HepG2 (cell line): ENCODE data around the gene CHST3. TPM values are rescaled to one million over a fixed set of nuclear protein-coding genes. Genes with fewer than 3 reads are reported as not detected.

Source experiments
- ATAC-seq: fragments of 200-7000 bp; cut with Tn5 transposase; 3 replicates; pipeline ENCODE4 v1.9.1; 2020; ENCODE audit warnings: mild to moderate bottlenecking, moderate library complexity
- BruUV-seq: library from RNA; stranded (reverse); fragments of 400-500 nt; replicated peaks from 2 replicates; lab custom pipeline; 2021; lab: Mats Ljungman, UMichigan
- CTCF ChIA-PET: fragments of 300-600 bp; formaldehyde crosslinking; extraction: SDS; loops from one replicate; lab custom pipeline; 2021; ENCODE audit warnings: low total read pairs, inconsistent platforms, low intra/inter-chr PET ratio; lab: Yijun Ruan, JAX
- POLR2A ChIA-PET: fragments of 350-600 bp; sonication (Branson Sonifier 250); formaldehyde crosslinking; loops from one replicate; lab custom pipeline; 2020; ENCODE audit warnings: antibody characterized with exemption, inconsistent platforms; lab: Yijun Ruan, JAX
- DNase-seq: peaks from one replicate; pipeline ENCODE4 v3.0.0-alpha.2; 2015; ENCODE audit warnings: low spot score
- FAIRE-seq: peaks from 3 replicates; lab custom pipeline; 2011; peaks lifted over from hg19 to GRCh38; lab: Jason Lieb, UNC
- H2AFZ ChIP-seq: one replicate; pipeline ENCODE4 v1.6.1; 2011; ENCODE audit warnings: low read length, inconsistent platforms
- H3K27ac ChIP-seq: fragments of 300-600 bp; 3 replicates; pipeline ENCODE4 v1.8.0; 2011; ENCODE audit warnings: mixed run types, mild to moderate bottlenecking, mixed read lengths, low read length, inconsistent platforms; ENCODE audit not compliant: insufficient read depth; ENCODE audit errors: extremely low read length
- H3K27me3 ChIP-seq, 2 experiments: fragments of 200-600 bp in 1 of 2; 2 replicates in 1 of 2; 3 replicates in 1 of 2; pipeline versions ENCODE4 v1.6.0 to v1.8.0; 2011; ENCODE audit warnings: low read length in 2 of 2, mild to moderate bottlenecking in 2 of 2, moderate library complexity in 2 of 2, inconsistent platforms in 1 of 2; ENCODE audit not compliant: insufficient read depth in 2 of 2, control insufficient read depth in 1 of 2
- H3K36me3 ChIP-seq, 2 experiments: fragments of 200-600 bp in 1 of 2; replicated peaks in 1 of 2; 2 replicates in 1 of 2; 3 replicates in 1 of 2; pipeline versions ENCODE4 v1.5.1 to v1.8.0; 2011; ENCODE audit warnings: low read length in 2 of 2, inconsistent platforms in 1 of 2; ENCODE audit not compliant: insufficient read depth in 2 of 2, control insufficient read depth in 1 of 2
- H3K4me1 ChIP-seq: 2 replicates; pipeline ENCODE4 v1.5.1; 2012; ENCODE audit warnings: low read length, inconsistent platforms; ENCODE audit not compliant: insufficient read depth
- H3K4me2 ChIP-seq: 2 replicates; pipeline ENCODE4 v1.6.0; 2011; ENCODE audit warnings: low read depth, low read length, inconsistent platforms
- H3K4me3 ChIP-seq, 3 experiments: fragments of 200-600 bp in 1 of 3; sonication (generic), shearing (Covaris generic) in 1 of 3; replicated peaks in 1 of 3; 2 replicates each; pipeline ENCODE4 v1.5.1; 2011 to 2016; ENCODE audit warnings: low read length in 3 of 3, inconsistent platforms in 2 of 3, low read depth in 2 of 3, mild to moderate bottlenecking in 2 of 3, control low read depth in 1 of 3, mixed read lengths in 1 of 3; ENCODE audit not compliant: insufficient read depth in 1 of 3
- H3K79me2 ChIP-seq: one replicate; pipeline ENCODE4 v1.6.1; 2011; ENCODE audit warnings: low read length, inconsistent platforms; ENCODE audit not compliant: insufficient read depth
- H3K9ac ChIP-seq: 2 replicates; pipeline ENCODE4 v1.6.0; 2011; ENCODE audit warnings: mild to moderate bottlenecking, low read depth, low read length, inconsistent platforms; ENCODE audit not compliant: insufficient read depth
- H3K9me3 ChIP-seq: 2 replicates; pipeline ENCODE4 v1.5.1; 2012; ENCODE audit warnings: mild to moderate bottlenecking, low read length
- H4K20me1 ChIP-seq: 2 replicates; pipeline ENCODE4 v1.6.0; 2011; ENCODE audit warnings: inconsistent platforms, mild to moderate bottlenecking, low read length, moderate library complexity; ENCODE audit not compliant: insufficient read depth
- KMT2B ChIP-seq: IDR thresholded peaks from 2 replicates; pipeline ENCODE4 v1.6.1; 2016; ENCODE audit warnings: missing genetic modification reagents, missing compliant biosample characterization
- PCBP1 ChIP-seq: fragments of 200-400 bp; formaldehyde crosslinking; IDR thresholded peaks from 2 replicates; pipeline ENCODE4 v1.6.1; 2017; ENCODE audit warnings: mild to moderate bottlenecking, low read depth, low read length, borderline replicate concordance
- RBFOX2 ChIP-seq: fragments of 200-400 bp; formaldehyde crosslinking; IDR thresholded peaks from 2 replicates; pipeline ENCODE4 v1.6.1; 2017; ENCODE audit warnings: low read depth, mild to moderate bottlenecking, low read length
- SPEN ChIP-seq: sonication (generic); formaldehyde crosslinking; IDR thresholded peaks from 2 replicates; pipeline ENCODE4 v1.5.1; 2020; ENCODE audit warnings: low read depth, mild to moderate bottlenecking, missing genetic modification reagents
- ZNF292 ChIP-seq: sonication (generic); formaldehyde crosslinking; IDR thresholded peaks from 2 replicates; pipeline ENCODE4 v1.8.1; 2022; ENCODE audit warnings: mild to moderate bottlenecking, low read depth, missing genetic modification reagents, borderline replicate concordance
- ZNF83 ChIP-seq: sonication (generic); formaldehyde crosslinking; IDR thresholded peaks from 2 replicates; pipeline ENCODE4 v1.4.0; 2020; ENCODE audit warnings: missing genetic modification reagents, mild to moderate bottlenecking, borderline replicate concordance
- WGBS: methylation state at CpG from one replicate; pipeline ENCODE4 v1.1.6; 2017; ENCODE audit warnings: low lambda C conversion rate; 5-methylcytosine and 5-hydroxymethylcytosine counted together
- in situ Hi-C: cut with HindIII; loops from 2 replicates; pipeline ENCODE4 v1.10.0; 2017; ENCODE audit warnings: low pct_unique_long_range_greater_than_20kb; ENCODE audit not compliant: extremely low pct_ligation_motif_present
- intact Hi-C: fragments of 100-400 bp; cut with micrococcal nuclease; formaldehyde crosslinking; loops from one replicate; pipeline ENCODE4 v1.10.0; 2022; ENCODE audit not compliant: unreplicated experiment
- polyA plus RNA-seq, 8 experiments: library from polyadenylated mRNA; depleted of rRNA in 3 of 8; stranded (reverse) in 7 of 8; unstranded in 1 of 8; fragments of >200 nt; fragmentation: Illumina TruSeq in 4 of 8; extraction: Trizol in 4 of 8; gene quantifications; 2 replicates each; pipeline versions ENCODE4 v1.2.1 to v1.2.3, GENCODE V29; 2011 to 2016; ENCODE audit warnings: low read depth in 4 of 8, missing spikeins in 1 of 8, mixed read lengths in 1 of 8; ENCODE audit not compliant: insufficient read depth in 1 of 8
- total RNA-seq, 5 experiments: library from RNA; depleted of rRNA; stranded (reverse); fragments of >200 nt; fragmentation: Illumina TruSeq; extraction: Trizol; gene quantifications; 2 replicates each; pipeline ENCODE4 v1.2.3, GENCODE V29; 2016; ENCODE audit warnings: low read depth in 1 of 5
- TF ChIP-seq, protein P1 (sequence below): IDR thresholded peaks from 2 replicates; pipeline ENCODE4 v1.6.1; 2016; ENCODE audit warnings: control low read depth
- TF ChIP-seq, protein P2 (sequence below): sonication (generic); formaldehyde crosslinking; IDR thresholded peaks from 2 replicates; pipeline ENCODE4 v1.4.0; 2020; ENCODE audit warnings: missing genetic modification reagents
- TF ChIP-seq, protein P3 (sequence below): sonication (generic); formaldehyde crosslinking; IDR thresholded peaks from 2 replicates; pipeline ENCODE4 v1.4.0; 2020; ENCODE audit warnings: missing genetic modification reagents, mild to moderate bottlenecking, borderline replicate concordance
- TF ChIP-seq, protein P4 (sequence below): sonication (generic); formaldehyde crosslinking; IDR thresholded peaks from 2 replicates; pipeline ENCODE4 v1.4.0; 2020; ENCODE audit warnings: mild to moderate bottlenecking, missing genetic modification reagents

The CHST3 gene
- total and polyA plus RNA-seq, 2 of the 13 experiments (the other 11 are each of a cell fraction or from before 2014, with no cell fraction given): 7.2 to 18.7 TPM

DNA sequence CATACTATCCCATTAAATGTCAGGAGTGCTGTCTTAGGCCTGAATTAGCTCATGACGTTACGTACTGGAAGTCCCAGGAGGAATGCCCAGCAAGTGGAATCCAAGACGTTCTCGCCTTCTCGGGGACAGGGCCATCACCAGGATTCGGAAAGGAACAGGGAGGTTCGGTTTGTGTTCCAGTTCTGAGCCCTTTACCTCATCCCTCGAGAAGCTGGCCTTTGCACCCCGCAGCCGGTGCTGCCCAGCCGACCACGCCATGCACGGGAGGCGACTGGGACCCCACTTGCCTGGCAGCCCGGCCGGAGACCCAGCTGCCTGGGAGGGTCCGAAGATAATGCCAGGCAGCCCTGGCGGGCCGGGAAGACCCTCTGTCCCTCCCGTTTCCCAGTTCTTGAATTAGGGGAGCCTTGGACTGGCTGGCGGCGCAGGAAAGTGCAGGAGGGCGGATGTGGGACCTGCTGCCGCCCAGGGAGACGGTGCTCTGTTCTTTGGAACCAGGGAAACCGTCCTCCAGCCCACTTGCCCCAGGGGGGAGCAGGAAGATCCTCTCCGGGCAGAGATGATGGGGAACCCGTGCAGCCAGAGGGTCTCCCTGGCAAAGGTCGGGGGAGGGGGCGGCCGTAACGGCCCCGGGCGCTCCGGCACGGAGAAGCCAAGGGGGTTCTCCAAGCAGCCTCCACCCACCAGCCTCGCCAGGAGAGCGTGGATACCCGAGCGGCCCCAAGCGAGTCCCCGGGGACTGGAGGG, 671 bp upstream of the CHST3 start:
- Histone ChIP-seq H4K20me1 (no peaks in the 10 kb centered on the region; the same call in 1 of the 2 replicates), H3K79me2 (peaks cover 41% of the 10 kb centered on the region), H2AFZ (peak overlapping the region; percentile 49), H3K4me3 (peak overlapping the region; percentile 78 to 95 (median 89)), H3K4me1 (peaks cover 47% of the 10 kb centered on the region), H3K9me3 (no peaks in the 10 kb centered on the region), H3K9ac (peak overlapping the region; percentile 85), H3K27me3 (peaks cover 0 to 4% of the 10 kb centered on the region in 2 experiments; a peak in 1 of 5 replicates), H3K27ac (peak overlapping the region; percentile 86), H3K36me3 (no peaks in the 10 kb centered on the region), H3K4me2 (peak overlapping the region; percentile 96)
- no peak for FAIRE-seq
- WGBS: 18% methylated on average over 11 of the region's 42 CpGs
- intact Hi-C loops (loop anchor here (2.0 kb wide), 1 partner anchor 17 kb away; no protein-coding TSS in a partner anchor), in situ Hi-C loops (loop anchor here (10.0 kb wide), 1 partner anchor 371 kb away; no protein-coding TSS in a partner anchor)
- ChIA-PET CTCF (interaction anchor here (1.6 kb wide), 1 partner anchor 84 kb away, joined by 4 read pairs; no protein-coding TSS in a partner anchor), POLR2A (interaction anchor here (0.8 to 3.2 kb wide), 17 partner anchors 9 to 362 kb away, joined by 3 to 29 read pairs (median 5); no protein-coding TSS in a partner anchor)
- BruUV-seq: no TSS peak
- DNase-seq: no peak
- peak; percentile 67 for ATAC-seq
- 0 out of 2 replicates have a peak, but pooled peaks have one; percentile 38 for TF ChIP-seq PCBP1
- peak; percentile 64; the same call in 1 of the 2 replicates for TF ChIP-seq ZNF292 (CRISPR knock-in tag)
- TF ChIP-seq SPEN (CRISPR knock-in tag): 0 out of 2 replicates have a peak, but pooled peaks have one; percentile 46
- TF ChIP-seq RBFOX2: peak; percentile 63
- peak; percentile 28; the same call in 1 of the 2 replicates for TF ChIP-seq ZNF83 (CRISPR knock-in tag)
- TF ChIP-seq, protein P1, sequence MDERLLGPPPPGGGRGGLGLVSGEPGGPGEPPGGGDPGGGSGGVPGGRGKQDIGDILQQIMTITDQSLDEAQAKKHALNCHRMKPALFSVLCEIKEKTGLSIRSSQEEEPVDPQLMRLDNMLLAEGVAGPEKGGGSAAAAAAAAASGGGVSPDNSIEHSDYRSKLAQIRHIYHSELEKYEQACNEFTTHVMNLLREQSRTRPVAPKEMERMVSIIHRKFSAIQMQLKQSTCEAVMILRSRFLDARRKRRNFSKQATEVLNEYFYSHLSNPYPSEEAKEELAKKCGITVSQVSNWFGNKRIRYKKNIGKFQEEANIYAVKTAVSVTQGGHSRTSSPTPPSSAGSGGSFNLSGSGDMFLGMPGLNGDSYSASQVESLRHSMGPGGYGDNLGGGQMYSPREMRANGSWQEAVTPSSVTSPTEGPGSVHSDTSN: no peak
- TF ChIP-seq, protein P2, sequence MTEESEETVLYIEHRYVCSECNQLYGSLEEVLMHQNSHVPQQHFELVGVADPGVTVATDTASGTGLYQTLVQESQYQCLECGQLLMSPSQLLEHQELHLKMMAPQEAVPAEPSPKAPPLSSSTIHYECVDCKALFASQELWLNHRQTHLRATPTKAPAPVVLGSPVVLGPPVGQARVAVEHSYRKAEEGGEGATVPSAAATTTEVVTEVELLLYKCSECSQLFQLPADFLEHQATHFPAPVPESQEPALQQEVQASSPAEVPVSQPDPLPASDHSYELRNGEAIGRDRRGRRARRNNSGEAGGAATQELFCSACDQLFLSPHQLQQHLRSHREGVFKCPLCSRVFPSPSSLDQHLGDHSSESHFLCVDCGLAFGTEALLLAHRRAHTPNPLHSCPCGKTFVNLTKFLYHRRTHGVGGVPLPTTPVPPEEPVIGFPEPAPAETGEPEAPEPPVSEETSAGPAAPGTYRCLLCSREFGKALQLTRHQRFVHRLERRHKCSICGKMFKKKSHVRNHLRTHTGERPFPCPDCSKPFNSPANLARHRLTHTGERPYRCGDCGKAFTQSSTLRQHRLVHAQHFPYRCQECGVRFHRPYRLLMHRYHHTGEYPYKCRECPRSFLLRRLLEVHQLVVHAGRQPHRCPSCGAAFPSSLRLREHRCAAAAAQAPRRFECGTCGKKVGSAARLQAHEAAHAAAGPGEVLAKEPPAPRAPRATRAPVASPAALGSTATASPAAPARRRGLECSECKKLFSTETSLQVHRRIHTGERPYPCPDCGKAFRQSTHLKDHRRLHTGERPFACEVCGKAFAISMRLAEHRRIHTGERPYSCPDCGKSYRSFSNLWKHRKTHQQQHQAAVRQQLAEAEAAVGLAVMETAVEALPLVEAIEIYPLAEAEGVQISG (CRISPR knock-in tag): peak; percentile 5; the same call in 1 of the 2 replicates
- TF ChIP-seq, protein P3, sequence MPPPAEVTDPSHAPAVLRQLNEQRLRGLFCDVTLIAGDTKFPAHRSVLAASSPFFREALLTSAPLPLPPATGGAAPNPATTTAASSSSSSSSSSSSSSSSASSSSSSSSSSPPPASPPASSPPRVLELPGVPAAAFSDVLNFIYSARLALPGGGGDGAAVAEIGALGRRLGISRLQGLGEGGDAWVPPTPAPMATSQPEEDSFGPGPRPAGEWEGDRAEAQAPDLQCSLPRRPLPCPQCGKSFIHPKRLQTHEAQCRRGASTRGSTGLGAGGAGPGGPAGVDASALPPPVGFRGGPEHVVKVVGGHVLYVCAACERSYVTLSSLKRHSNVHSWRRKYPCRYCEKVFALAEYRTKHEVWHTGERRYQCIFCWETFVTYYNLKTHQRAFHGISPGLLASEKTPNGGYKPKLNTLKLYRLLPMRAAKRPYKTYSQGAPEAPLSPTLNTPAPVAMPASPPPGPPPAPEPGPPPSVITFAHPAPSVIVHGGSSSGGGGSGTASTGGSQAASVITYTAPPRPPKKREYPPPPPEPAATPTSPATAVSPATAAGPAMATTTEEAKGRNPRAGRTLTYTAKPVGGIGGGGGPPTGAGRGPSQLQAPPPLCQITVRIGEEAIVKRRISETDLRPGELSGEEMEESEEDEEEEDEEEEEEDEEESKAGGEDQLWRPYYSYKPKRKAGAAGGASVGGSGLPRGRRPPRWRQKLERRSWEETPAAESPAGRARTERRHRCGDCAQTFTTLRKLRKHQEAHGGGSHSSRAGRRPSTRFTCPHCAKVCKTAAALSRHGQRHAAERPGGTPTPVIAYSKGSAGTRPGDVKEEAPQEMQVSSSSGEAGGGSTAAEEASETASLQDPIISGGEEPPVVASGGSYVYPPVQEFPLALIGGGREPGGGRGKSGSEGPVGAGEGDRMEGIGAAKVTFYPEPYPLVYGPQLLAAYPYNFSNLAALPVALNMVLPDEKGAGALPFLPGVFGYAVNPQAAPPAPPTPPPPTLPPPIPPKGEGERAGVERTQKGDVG (CRISPR knock-in tag): peak; percentile 60
- 0 out of 2 replicates have a peak, but pooled peaks have one; percentile 4 for TF ChIP-seq KMT2B (CRISPR knock-in tag)
- TF ChIP-seq, protein P4, sequence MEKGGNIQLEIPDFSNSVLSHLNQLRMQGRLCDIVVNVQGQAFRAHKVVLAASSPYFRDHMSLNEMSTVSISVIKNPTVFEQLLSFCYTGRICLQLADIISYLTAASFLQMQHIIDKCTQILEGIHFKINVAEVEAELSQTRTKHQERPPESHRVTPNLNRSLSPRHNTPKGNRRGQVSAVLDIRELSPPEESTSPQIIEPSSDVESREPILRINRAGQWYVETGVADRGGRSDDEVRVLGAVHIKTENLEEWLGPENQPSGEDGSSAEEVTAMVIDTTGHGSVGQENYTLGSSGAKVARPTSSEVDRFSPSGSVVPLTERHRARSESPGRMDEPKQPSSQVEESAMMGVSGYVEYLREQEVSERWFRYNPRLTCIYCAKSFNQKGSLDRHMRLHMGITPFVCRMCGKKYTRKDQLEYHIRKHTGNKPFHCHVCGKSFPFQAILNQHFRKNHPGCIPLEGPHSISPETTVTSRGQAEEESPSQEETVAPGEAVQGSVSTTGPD (CRISPR knock-in tag): no peak
